GM12878 (cell line): Measurements from ENCODE around the gene ANO2. TPM values are rescaled to one million over a fixed set of nuclear protein-coding genes. Genes with fewer than 3 reads are reported as not detected.

ENCODE experiments used
- ATF7 ChIP-seq: fragments of 450-650 bp; IDR thresholded peaks from 2 replicates; pipeline ENCODE4 v1.6.1; 2016; ENCODE audit warnings: low read depth, mild to moderate bottlenecking
- BMI1 ChIP-seq: fragments of 450-650 bp; IDR thresholded peaks from 2 replicates; pipeline ENCODE4 v1.6.1; 2016; ENCODE audit warnings: mild to moderate bottlenecking, moderate library complexity, borderline replicate concordance
- E2F4 ChIP-seq: IDR thresholded peaks from 2 replicates; pipeline ENCODE4 v1.6.1; 2012; ENCODE audit warnings: low read depth, low read length, improper control_type of control experiment
- ESRRA ChIP-seq: IDR thresholded peaks from 2 replicates; pipeline ENCODE4 v1.6.1; 2012; ENCODE audit warnings: mild to moderate bottlenecking, low read length, improper control_type of control experiment
- IKZF2 ChIP-seq, 2 experiments: fragments of 450-650 bp; IDR thresholded peaks; 2 replicates each; pipeline ENCODE4 v1.6.1; 2017; ENCODE audit warnings: mild to moderate bottlenecking in 2 of 2, moderate library complexity in 2 of 2
- KLF5 ChIP-seq: fragments of 450-650 bp; IDR thresholded peaks from 2 replicates; pipeline ENCODE4 v1.6.1; 2014; ENCODE audit warnings: mild to moderate bottlenecking; ENCODE audit not compliant: partially characterized antibody
- polyA plus RNA-seq, 11 experiments: library from polyadenylated mRNA; depleted of rRNA in 4 of 11; unstranded in 6 of 11; stranded (reverse) in 5 of 11; fragments of >200 nt; fragmentation: Nextera tagmentation in 4 of 11; fragmentation: Illumina TruSeq in 1 of 11; extraction: Ambion mirVana in 4 of 11; extraction: Trizol in 1 of 11; gene quantifications; 1 replicate in 1 of 11; 2 replicates in 10 of 11; pipeline versions ENCODE4 v1.2.1 to v1.2.3, GENCODE V29; 2011 to 2016; ENCODE audit warnings: inconsistent platforms in 2 of 11, missing spikeins in 2 of 11, low read depth in 1 of 11
- total RNA-seq, 4 experiments: library from RNA; depleted of rRNA in 3 of 4; stranded (reverse); fragments of >200 nt in 3 of 4; fragmentation: Illumina TruSeq in 1 of 4; extraction: Trizol in 1 of 4; gene quantifications; 2 replicates each; pipeline versions ENCODE4 v1.2.1 to v1.2.3, GENCODE V29; 2013 to 2021
- TF ChIP-seq, protein P1 (sequence below): fragments of 450-650 bp; IDR thresholded peaks from 2 replicates; pipeline ENCODE4 v1.6.1; 2018; ENCODE audit warnings: borderline replicate concordance, mild to moderate bottlenecking; ENCODE audit not compliant: partially characterized antibody
- TF ChIP-seq, protein P2 (sequence below), 3 experiments: IDR thresholded peaks in 2 of 3; conservative IDR thresholded peaks in 1 of 3; 2 replicates each; pipeline ENCODE4 v1.5.1; 2011; ENCODE audit warnings: low read depth in 3 of 3, low read length in 3 of 3, mild to moderate bottlenecking in 3 of 3, control low read depth in 2 of 3, moderate library complexity in 2 of 3, inconsistent platforms in 1 of 3, mixed read lengths in 1 of 3; ENCODE audit not compliant: control insufficient read depth in 2 of 3, insufficient read depth in 1 of 3; ENCODE audit errors: extremely low read depth in 1 of 3

Gene ANO2
- total and polyA plus RNA-seq, 10 of the 15 experiments (the other 5 are each of a cell fraction or from before 2014, with no cell fraction given): not detected

GRCh38 chr12:5856692-5857091 lies 88.4 kb downstream of the ANO2 start (continued):
- TF ChIP-seq, protein P1, sequence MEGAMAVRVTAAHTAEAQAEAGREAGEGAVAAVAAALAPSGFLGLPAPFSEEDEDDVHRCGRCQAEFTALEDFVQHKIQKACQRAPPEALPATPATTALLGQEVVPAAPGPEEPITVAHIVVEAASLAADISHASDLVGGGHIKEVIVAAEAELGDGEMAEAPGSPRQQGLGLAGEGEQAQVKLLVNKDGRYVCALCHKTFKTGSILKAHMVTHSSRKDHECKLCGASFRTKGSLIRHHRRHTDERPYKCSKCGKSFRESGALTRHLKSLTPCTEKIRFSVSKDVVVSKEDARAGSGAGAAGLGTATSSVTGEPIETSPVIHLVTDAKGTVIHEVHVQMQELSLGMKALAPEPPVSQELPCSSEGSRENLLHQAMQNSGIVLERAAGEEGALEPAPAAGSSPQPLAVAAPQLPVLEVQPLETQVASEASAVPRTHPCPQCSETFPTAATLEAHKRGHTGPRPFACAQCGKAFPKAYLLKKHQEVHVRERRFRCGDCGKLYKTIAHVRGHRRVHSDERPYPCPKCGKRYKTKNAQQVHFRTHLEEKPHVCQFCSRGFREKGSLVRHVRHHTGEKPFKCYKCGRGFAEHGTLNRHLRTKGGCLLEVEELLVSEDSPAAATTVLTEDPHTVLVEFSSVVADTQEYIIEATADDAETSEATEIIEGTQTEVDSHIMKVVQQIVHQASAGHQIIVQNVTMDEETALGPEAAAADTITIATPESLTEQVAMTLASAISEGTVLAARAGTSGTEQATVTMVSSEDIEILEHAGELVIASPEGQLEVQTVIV: no peak
- no peak for TF ChIP-seq KLF5
- TF ChIP-seq IKZF2 (IDR thresholded peaks at IDR 0.05): no peak
- TF ChIP-seq BMI1: no peak
- TF ChIP-seq ATF7: no peak
- TF ChIP-seq E2F4: no peak
- TF ChIP-seq, protein P2, sequence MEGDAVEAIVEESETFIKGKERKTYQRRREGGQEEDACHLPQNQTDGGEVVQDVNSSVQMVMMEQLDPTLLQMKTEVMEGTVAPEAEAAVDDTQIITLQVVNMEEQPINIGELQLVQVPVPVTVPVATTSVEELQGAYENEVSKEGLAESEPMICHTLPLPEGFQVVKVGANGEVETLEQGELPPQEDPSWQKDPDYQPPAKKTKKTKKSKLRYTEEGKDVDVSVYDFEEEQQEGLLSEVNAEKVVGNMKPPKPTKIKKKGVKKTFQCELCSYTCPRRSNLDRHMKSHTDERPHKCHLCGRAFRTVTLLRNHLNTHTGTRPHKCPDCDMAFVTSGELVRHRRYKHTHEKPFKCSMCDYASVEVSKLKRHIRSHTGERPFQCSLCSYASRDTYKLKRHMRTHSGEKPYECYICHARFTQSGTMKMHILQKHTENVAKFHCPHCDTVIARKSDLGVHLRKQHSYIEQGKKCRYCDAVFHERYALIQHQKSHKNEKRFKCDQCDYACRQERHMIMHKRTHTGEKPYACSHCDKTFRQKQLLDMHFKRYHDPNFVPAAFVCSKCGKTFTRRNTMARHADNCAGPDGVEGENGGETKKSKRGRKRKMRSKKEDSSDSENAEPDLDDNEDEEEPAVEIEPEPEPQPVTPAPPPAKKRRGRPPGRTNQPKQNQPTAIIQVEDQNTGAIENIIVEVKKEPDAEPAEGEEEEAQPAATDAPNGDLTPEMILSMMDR (IDR thresholded peaks at IDR 0.05 in 2 of 3, conservative IDR thresholded peaks at IDR 0.05 in 1 of 3; ENCODE audit: control insufficient read depth in 2 of 3, extremely low read depth in 1 of 3, insufficient read depth in 1 of 3, low read depth in 3 of 3, low read length in 3 of 3): no peak
- TF ChIP-seq ESRRA: no peak
